ENCODE results near the gene FUT6. TPM values are rescaled to one million over a fixed set of nuclear protein-coding genes. Genes with fewer than 3 reads are reported as not detected.
"Not testable (repeated sequence)": the region's sequence is repeated elsewhere in the genome, so short reads cannot be mapped to it uniquely, and the experiment has no call there.

FUT6 gene
- total RNA-seq, 2 donors from 2014 or later = 0.62 TPM; not detected in 1

- intact Hi-C loops (cut with DNase I) = no loop called here
- no peak for TF ChIP-seq POLR2AphosphoS5 (IDR thresholded peaks at IDR 0.05)
- TF ChIP-seq, protein P1, sequence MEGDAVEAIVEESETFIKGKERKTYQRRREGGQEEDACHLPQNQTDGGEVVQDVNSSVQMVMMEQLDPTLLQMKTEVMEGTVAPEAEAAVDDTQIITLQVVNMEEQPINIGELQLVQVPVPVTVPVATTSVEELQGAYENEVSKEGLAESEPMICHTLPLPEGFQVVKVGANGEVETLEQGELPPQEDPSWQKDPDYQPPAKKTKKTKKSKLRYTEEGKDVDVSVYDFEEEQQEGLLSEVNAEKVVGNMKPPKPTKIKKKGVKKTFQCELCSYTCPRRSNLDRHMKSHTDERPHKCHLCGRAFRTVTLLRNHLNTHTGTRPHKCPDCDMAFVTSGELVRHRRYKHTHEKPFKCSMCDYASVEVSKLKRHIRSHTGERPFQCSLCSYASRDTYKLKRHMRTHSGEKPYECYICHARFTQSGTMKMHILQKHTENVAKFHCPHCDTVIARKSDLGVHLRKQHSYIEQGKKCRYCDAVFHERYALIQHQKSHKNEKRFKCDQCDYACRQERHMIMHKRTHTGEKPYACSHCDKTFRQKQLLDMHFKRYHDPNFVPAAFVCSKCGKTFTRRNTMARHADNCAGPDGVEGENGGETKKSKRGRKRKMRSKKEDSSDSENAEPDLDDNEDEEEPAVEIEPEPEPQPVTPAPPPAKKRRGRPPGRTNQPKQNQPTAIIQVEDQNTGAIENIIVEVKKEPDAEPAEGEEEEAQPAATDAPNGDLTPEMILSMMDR (IDR thresholded peaks at IDR 0.05) = no peak
- no peak for TF ChIP-seq POLR2A (IDR thresholded peaks at IDR 0.05)
- Histone ChIP-seq H3K27ac (no peak overlapping the region), H3K4me3 (no peak overlapping the region), H3K27me3 (replicated peaks; ENCODE audit: insufficient read depth) (no peaks in the 10 kb centered on the region), H3K9me3 (no peaks in the 10 kb centered on the region), H3K36me3 (no peaks in the 10 kb centered on the region), H3K4me1 (replicated peaks) (no peaks in the 10 kb centered on the region)
- 92% methylated on average over 12 of the region's 14 CpGs for WGBS
- DNase-seq (ENCODE audit: low spot score) = no peak
Observed at GRCh38 chr19:5864725-5865486, 25.4 kb upstream of the FUT6 start.

DNA sequence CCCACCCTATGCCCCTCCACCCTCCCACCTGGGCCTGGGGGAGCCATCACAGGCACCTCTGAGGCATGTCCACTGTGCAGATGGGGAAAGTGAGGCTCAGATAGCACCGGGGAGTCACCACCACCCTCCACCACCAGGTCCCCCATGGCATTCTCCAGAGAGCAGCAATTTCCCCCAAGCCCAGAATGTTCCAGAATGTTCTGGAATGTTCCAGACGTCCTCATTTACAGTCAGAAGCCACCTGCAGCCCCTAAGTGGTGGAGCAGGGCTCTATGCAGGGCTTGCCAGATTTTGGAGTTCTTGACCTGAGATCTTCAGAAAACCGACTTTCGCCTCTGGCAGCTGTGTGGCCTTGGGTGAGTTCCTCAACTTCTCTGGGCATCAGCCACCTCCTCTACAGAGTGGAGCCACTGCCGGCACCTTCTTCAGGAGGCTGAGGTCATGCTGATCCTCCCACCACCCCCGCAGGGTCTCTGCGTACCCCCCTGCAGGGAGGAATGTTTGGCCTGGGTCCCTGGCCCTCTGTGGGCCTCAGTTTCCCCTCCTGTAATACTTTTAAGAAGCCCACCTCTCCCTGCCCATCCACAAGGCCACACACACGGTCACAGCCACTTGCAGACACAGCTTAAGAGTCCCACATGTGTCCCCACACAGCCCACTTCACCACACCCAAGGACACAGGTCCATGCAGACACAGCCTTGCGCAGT is 24.7 kb upstream of the FUT6 start:
- Histone ChIP-seq H3K27ac (no peak overlapping the region), H3K4me3 (no peak overlapping the region), H3K9me3 (no peaks in the 10 kb centered on the region), H3K4me1 (replicated peaks) (no peaks in the 10 kb centered on the region), H3K36me3 (no peaks in the 10 kb centered on the region), H3K27me3 (replicated peaks; ENCODE audit: insufficient read depth) (no peaks in the 10 kb centered on the region)
- WGBS = 86% methylated on average over 9 of the region's 9 CpGs
- TF ChIP-seq POLR2A (IDR thresholded peaks at IDR 0.05) = no peak
- TF ChIP-seq, protein P1 (IDR thresholded peaks at IDR 0.05) = no peak
- no peak for TF ChIP-seq POLR2AphosphoS5 (IDR thresholded peaks at IDR 0.05)
- no peak for DNase-seq (ENCODE audit: low spot score)
- intact Hi-C loops (cut with DNase I) = no loop called here

- no peak for DNase-seq (ENCODE audit: low spot score)
- intact Hi-C loops (cut with DNase I) = no loop called here
- WGBS = 71% methylated on average over 11 of the region's 11 CpGs
- H3K4me3 ChIP-seq = no peak overlapping the region
- H3K36me3 ChIP-seq = no peaks in the 10 kb centered on the region
- TF ChIP-seq POLR2AphosphoS5 (IDR thresholded peaks at IDR 0.05) = no peak
- no peaks in the 10 kb centered on the region for H3K9me3 ChIP-seq
- H3K4me1 ChIP-seq (replicated peaks) = no peaks in the 10 kb centered on the region
- H3K27me3 ChIP-seq (replicated peaks; ENCODE audit: insufficient read depth) = no peaks in the 10 kb centered on the region
- no peak overlapping the region for H3K27ac ChIP-seq
Observed at GRCh38 chr19:5863030-5863665, 23.6 kb upstream of the FUT6 start.

DNA sequence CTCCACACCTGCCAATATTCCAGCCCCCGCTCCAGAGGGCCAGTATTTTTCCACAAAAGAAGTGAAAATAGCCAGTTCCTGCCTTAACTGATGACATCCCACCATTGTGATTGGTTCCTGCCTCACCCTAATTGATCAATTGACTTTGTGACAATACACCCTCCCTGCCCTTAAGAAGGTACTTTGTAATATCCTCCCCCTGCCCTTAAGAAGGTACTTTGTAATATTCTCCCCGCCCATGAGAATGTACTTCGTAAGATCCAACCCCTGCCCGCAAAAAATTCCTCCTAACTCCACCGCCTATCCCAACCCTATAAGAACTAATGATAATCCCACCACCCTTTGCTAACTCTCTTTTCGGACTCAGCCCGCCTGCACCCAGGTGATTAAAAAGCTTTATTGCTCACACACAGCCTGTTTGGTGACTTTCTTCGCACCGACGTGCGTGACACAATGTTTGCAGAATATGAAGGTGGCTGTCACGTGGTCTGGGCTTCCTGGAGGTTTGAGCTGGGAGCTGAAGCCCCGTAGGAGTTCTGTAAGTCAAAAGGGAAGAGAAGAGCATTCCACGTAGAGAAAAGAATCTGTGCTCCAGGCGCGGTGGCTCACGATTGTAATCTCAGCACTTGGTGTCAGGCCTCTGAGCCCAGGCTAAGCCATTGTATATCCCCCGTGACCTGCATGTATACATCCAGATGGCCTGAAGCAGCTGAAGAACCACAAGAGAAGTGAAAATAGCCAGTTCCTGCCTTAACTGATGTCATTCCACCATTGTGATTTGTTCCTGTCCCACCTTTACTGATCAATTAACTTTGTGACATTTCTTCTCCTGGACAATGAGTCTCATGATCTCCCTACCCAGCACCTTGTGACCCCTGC is 17.9 kb upstream of the FUT6 start:
- Histone ChIP-seq H3K4me3 (no peak overlapping the region), H3K4me1 (replicated peaks) (no peaks in the 10 kb centered on the region), H3K9me3 (no peaks in the 10 kb centered on the region), H3K27me3 (replicated peaks; ENCODE audit: insufficient read depth) (no peaks in the 10 kb centered on the region), H3K27ac (no peak overlapping the region), H3K36me3 (no peaks in the 10 kb centered on the region)
- intact Hi-C loops (cut with DNase I) = no loop called here
- DNase-seq (ENCODE audit: low spot score) = peak; percentile 32
- WGBS = 62% methylated on average over 18 of the region's 18 CpGs
- TF ChIP-seq POLR2A (IDR thresholded peaks at IDR 0.05) = no peak
- TF ChIP-seq POLR2AphosphoS5 (IDR thresholded peaks at IDR 0.05) = peak; percentile 70

DNA sequence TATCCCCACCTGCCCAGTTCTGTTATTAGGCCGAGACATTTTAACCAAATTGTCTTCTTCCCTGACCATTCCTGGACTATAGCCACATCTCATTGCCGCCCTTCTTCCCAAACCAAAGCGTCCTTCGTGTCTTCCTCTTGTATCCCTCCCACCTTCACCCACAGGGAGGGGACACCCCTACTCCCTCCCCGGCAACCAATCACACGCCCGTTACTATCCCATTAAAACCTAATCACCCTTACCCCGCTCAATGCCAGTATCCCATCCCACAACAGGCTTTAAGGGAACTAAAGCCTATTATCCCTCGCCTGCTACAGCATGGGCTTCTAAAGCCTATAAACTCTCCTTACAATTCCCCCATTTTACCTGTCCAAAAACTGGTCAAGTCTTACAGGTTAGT is 15.6 kb upstream of the FUT6 start:
- H3K4me3 ChIP-seq; H3K27ac ChIP-seq; DNase-seq (ENCODE audit: low spot score); H3K27me3 ChIP-seq (replicated peaks; ENCODE audit: insufficient read depth); H3K9me3 ChIP-seq; intact Hi-C loops (cut with DNase I); H3K4me1 ChIP-seq (replicated peaks); H3K36me3 ChIP-seq: not testable (repeated sequence)
- WGBS = 63% methylated on average over 9 of the region's 9 CpGs

- H3K4me1 ChIP-seq (replicated peaks); H3K4me3 ChIP-seq; DNase-seq (ENCODE audit: low spot score); H3K27ac ChIP-seq; H3K9me3 ChIP-seq; intact Hi-C loops (cut with DNase I); H3K36me3 ChIP-seq; H3K27me3 ChIP-seq (replicated peaks; ENCODE audit: insufficient read depth): not testable (repeated sequence)
- WGBS = 83% methylated on average over 9 of the region's 10 CpGs
Observed at GRCh38 chr19:5854121-5854520, 14.6 kb upstream of the FUT6 start.
